Activated CD8-positive, alpha-beta memory T cell treated with anti-CD3 and anti-CD28 coated beads, Interleukin-2, amount 50 U/mL, for 1 hour (primary cell): ENCODE data around the gene LMX1B.
A peak's percentile ranks its signal among the peaks of the same experiment; 100 is the strongest.
"Not testable (repeated sequence)": the region's sequence is repeated elsewhere in the genome, so short reads cannot be mapped to it uniquely, and the experiment has no call there.

ENCODE experiments used
- DNase-seq: peaks from one replicate; pipeline ENCODE4 v3.0.0-alpha.2; 2020; ENCODE audit errors: extremely low read depth

Gene LMX1B

DNA sequence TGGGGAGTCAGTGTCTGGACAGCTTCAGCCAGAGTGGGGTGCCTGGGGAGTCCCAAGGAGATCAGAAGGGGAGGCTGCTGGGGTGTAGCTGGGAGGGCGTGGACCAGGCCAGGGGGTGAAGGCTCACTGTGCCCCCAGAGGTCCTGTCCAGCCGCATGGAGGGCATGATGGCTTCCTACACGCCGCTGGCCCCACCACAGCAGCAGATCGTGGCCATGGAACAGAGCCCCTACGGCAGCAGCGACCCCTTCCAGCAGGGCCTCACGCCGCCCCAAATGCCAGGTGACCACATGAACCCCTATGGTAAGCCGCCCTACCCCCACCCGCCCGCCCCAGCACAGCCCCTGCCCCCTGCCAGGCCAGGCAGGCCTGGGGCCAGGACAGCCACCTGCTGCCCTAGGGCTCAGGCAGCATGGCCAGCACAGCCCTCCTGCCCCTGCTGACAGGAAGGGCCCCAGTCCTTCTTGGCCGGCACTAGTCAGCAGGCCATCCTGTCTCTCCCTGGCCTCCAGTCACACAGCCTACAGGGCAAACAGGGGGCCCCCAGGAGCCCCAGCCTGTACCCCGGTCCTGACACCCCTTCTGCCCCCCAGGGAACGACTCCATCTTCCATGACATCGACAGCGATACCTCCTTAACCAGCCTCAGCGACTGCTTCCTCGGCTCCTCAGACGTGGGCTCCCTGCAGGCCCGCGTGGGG lies 82.1 kb downstream of the LMX1B start:
- DNase-seq, result no peak

DNA sequence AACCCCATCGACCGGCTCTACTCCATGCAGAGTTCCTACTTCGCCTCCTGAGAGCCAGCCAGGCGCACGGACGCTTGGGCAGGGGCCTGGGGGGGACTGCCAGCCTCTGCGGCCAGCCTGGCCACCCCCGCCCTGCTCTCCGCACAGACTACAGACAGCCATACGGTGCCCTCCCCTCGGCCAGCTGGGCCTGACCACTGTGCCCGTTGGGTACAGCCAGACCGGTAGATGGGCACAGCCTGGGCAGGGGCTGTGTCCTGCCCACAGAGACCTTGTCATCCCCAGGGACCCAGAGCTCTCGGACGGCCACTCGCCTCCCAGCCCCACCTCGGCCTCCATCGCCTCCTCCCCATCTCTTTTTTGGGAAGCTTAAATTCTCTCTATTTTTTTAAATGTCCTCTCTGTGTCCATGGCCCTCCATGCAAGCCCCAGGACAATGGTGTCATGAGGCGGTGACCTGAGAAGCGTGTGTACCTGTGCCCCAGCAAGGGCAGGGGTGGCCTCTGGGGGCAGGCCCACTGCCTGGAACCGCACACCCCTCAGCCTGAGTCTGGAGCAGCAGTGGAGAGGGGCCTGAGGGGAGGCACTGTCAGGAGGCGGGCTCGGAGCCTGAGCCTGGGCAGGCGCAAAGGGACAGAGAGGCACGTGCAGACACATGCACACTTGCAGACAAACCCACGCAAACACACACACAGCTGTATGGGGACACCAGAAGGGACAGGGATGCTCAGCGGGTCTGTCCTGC lies 82.8 kb downstream of the LMX1B start:
- no peak for DNase-seq

DNA sequence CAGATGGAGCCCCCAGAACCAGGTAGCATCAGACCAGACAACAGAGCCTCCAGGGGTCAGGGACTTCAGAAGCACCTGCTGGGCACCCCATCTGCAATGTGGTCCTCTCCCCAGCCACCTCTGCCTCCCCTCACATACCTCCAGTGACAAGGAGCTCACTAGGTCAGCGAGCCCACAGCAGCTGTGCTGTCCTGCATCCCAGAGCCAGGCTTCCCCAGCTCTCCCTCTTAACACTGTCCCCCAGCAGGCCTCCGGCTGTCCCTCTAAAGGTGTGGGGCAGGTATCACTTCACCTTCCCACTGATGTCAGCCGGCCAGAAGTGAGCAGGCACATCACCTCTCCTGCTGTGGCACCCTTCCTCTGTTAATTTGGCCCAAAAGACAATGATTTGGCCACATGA lies 83.6 kb downstream of the LMX1B start:
- no peak for DNase-seq

DNA sequence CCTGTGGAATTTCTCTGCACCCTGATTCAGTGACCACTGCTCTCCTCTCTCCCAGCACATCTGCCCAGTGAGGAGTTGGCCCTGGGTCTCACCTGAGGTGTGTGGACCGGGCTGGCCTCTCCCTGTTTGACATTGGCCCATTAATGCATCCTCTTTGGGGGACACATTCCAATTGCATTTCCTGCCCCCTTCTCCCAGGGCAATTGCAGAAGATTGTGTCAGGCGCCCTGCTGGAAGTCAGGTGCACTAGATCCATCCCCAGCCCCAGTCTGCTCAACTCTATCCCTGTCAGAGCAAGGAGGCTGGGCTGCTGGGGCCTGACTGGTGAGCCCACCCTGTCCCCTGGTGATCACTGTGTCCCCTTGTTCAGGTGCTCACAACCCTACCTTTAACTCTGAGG lies 84.5 kb downstream of the LMX1B start:
- DNase-seq, result no peak

DNA sequence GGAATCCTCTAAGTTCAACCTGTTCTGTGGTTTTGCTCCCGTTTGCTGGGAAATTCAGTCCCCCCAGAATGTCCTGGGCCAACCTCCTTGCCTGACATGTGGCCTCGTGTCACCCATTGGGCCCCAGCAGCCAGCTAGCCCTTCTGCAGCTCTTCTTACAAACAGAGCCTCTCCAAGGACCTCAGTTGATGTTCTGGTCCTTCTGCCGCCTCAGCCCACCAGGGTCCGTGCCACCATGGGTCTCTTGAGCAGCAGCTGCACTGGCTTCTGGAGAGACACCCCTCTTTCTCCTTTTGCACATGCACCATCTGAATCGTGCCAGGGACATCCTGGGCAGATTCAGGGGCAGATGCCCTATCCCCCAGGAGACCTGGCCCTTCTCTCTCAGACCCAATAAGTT lies 85.0 kb downstream of the LMX1B start:
- DNase-seq, result no peak

DNA sequence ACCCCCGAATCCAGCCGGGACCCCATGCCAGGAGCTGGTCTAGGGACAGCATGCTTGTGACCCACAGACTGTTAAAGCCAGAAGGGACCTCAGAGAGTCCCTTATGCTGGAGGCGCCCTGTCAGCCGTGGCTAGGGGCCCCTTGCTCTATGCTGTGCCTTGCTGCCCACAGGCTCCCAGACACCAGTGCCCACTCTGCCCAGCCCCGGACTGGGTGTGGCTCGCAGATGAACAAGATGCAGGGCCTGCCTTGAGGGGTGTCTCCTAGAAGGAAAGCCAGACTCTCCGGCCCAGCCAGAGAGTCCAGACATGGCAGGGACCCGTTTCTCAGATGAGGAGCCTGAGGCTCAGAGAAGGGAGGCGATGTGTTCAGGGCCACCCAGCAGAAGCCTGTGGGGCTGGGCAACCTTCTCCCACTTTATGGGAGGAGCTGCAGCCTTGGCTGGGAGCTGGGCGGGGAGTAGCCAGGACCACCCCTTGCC lies 85.7 kb downstream of the LMX1B start:
- DNase-seq, result no peak

DNA sequence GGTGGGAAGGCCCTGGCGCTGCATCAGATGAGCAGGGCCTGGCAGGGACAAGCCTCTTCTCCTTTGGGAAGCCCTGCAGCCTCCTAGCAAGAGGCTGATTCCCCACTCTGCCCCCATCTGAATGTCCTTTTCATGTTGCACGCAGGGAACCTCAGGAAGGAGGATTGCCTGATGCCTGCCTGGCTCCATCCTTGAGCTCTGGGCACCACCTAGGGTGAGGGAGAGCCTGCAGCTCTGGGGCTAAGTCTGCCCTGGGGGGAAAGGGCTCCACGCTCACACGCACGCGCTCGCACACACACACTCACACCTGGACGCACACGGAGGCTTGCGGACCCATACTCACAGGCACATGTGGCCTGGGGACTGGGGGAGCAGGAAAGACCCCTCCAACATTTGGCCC lies 86.6 kb downstream of the LMX1B start:
- DNase-seq, result no peak

DNA sequence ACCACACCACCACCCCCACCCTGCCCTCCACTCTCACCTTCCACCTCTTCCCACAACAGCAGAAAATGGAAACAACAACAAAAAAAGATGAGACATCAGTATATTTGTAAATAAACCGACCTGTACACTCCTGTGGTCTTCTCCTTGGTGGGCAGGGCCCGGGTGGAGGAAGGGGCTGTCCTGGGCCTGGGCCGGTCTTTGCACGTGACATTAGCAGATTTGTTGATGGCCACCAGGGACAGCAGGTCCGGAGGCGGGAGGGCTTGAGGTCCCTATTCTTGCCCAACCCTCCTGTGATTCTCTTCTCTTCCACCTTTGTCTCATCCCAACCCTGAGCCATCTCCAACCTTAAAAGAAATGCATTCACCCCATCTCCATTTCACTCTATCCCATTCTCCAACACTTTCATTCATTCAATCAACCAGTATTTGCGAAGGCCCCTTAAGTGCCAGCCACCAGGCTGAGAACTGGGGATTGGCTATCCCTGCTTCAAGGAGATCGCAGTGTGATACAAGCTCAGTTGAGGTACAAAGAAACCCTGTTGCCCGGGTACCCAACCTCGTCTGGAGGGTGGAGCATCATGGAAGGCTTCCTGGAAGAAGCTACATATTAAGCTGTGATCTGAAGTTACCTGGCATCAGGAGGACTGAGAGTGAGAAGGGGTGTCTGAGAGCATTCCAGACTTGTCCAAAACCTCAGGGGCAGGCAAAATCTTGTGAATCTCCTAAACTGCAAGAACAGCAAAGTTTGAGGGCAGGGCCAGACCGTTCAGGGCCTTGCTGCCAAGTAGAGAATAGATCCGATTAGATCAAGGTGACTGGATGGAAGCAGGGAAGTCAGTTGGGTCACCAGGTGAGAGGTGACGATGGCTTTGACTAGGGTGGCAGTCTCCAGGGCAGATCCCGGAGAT lies 87.4 kb downstream of the LMX1B start:
- no peak for DNase-seq

DNA sequence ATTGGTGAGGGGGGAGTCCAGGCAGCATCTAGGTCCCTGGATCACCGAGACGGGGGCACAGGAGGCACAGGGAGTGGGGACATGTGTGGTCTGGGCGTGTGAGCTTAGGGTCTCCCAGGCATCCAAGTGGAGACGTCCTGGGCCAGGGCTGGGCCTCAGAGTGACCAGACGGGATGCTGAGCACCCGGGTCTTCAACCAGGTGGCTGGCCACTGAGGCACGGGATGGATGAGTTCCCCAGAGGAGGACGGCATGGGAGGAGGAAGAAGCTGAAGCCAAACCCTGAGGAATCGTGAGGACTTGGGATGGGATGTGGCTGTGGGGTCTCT lies 88.0 kb downstream of the LMX1B start:
- DNase-seq, result no peak

DNA sequence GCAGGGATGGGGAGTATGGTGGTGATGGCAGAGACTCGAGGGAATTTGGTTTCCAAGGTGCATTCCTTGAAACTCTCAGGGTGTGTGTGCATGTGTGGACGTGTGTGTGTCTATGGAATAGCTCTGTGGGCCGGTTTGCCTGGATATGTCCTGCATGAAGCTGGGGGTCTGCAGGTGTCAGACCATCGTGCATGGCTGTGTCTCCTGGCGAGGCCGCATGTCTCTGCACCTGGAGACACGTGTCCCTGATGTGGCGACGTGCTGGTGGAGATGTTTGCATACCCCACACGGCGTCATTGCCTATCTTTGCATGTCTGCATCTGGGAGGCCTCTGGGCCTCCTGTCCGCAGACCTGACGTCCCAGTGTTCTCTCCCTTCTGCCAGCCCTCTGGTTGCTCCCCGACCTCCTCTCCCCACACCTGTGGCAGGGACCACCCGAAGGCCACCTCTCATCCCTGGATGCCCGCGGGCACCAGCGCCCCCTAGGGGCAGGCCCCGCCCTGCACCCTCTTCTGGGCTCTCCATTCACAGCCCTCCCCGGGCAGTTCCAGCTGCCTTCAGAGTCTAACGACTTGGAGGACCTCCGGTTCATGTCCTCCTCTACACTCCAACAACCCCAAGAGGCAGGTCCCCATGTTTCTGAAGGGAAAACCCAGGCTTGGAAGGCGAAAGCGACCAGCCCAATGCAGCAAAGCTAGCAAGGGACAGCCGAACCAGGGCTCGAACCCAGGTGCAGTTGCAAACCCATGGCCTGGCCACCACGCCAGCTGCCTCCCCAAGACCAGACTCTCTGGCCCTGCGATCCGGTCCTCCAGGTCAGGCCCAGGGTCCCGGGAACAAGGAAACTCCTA lies 88.6 kb downstream of the LMX1B start:
- DNase-seq, result no peak

DNA sequence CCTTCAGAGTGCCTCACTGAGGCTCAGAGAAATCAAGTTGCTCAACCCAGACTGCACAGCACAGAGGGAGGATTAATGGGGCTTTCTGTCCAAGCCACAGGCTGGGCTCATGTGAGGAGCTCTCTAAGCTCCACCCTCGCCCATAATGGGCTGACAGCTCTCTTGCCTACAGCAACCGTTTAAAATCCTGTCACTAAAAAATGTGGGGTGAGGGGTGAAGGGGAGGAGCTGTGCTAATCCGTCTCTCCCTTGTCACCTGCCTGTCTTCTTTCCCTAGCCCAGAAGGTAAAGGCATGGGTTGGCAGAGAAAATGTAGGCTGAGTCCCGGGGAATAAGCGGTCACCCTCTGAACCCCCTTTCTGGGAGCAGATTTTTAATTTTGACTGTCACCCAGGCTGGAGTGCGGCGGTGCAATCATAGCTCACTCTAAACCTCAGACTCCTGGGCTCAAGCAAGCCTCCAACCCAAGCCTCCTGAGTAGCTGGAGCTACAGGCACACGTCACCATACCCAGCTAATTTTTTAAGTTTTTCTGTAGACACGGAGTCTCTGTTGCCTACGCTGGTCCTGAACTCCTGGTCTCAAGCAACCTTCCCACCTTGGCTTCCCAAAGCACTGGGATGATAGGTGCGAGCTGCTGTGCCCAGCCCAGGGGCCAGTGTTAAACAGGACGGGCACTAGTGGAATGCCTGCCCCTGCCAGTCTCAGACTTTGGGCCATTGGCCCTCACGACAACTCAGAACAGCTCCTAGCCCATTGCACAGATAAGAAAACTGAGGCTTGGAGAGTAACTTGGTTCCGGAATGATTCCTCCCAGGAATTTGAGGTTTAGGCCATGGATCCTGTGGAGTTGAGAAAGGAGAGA lies 89.5 kb downstream of the LMX1B start:
- no peak for DNase-seq

DNA sequence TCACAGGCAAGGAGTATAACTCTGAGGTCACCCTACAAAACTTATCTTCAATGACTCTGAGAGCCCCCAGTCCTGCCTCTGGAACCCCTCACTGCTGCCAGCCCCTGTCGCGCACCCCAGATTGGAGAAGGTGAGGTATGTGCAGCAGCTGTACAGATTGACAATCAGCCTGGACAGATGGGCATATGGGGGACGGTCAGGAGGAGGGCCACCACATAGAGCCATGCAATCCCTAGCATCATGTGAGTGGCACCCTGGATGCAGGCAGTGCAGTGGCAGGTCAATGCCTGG lies 90.1 kb downstream of the LMX1B start:
- DNase-seq, result no peak

DNA sequence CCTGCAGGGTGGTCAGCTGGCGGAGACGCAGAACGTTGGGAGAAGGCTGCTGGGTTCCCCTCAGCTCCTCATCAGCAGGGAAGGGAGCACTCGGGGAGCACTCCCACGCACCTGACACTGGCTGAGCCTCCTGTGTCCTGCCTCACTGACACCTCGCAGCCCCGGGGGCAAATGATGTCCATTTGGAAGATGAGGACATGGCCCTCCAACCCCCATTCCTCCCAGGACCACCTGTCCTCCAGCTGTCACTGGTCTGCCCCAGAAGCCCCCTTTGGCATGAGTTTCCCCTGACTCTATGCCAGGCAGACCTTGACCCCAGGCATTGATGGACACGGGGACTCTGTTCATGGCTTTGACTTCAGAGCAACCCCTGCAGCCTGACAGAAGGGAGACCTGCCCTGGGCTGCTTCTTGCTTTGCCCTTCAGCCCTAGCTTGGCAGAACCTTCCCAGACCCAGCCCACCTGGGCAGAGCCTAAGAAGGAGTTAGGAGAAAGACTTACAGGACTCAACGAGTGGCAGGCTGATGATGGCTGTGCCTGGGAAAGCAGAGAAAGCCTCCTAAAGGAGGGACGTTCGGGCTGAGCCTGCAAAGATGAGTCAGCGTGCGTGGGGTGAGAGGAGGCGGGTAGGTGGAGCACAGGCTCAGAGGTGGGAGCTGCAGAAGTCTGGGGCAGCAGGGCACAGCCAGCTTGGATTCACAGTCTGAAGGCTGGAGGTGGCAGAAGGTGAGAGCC lies 90.6 kb downstream of the LMX1B start:
- DNase-seq, result no peak

DNA sequence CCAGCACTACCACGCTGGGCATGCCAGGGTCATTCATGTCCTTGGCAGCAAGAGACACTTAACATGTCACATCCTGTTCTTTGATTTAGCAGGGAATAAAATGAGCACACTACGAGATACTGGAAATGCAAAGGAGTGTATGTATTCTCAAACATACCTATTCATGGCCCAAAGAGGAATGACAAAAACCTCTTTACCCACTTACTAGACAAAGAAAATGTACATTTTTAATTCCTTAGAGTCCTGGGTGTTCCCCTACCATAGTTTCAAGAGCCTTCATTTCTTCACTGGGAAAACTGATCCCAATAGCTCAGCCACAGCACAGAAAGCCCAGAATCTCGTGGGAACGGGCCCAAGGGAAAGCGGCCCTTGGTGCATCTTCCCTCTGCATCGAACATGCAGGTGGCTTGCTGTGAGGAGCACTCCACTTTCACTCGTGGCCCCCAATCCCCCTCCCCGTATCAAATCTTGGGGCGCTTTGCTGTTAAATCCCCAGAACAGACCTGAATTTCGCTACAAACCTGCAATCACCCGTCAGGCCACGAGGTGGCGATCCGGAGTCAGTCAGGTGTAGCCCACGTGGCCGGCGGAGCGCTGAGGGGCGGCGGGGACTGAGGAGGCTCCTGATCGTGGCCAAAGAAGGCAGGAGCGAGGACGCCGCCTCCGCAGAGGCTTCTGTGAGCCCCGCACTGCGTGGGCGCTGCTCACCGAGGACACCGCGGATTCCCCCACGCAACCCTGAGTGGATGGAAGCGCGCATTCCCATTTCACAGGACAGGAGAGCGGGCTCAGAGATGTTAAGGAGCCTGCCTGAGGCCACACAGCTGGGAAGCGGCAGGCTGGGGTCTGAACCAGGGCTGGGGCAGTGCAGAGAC lies 91.4 kb downstream of the LMX1B start:
- DNase-seq, result peak; percentile 54

DNA sequence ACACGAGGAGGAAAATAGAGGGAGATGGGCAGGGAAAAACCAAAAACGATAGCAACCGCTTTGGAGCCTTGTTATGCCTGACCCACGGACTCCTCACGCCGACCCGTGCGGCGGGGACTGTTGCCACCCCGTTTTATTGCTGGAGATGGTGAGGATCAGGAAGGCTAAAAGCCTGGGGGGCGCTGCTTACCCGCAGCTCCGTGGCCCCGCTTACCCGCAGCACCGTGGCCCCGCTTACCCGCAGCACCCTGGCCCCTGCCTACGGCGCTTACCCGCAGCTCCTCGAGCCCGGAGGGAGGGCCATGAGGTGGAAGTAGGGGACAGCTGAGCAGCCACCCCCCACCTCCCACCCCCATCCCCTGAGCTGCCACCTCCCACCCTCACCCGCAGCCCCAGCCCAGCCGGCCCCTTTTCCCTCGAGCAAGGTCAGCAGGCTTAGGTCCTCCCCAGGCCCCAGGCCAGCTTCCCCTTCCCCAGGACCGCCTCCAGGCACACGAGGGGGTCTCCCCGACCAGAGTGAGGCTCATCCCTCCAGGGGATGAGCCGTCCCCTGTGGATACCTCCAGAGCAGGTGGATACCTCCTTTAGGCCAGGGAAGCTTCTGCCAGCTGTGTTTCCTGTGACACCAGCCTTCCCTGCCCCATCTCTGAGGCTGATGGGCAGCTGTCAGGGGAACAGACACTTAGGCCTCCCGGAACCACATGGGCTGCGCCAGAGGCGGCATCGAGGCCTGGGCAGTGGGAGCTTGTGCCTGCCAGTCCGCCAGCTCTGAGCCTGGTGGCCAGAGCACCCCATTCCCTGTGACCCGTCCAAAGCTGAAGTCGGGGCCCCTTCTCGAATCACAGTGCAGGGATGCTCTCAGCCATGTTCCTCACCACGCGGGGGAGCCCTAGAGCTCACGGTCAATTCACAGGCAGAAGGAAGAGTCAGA lies 92.3 kb downstream of the LMX1B start:
- DNase-seq, result peak; percentile 48

DNA sequence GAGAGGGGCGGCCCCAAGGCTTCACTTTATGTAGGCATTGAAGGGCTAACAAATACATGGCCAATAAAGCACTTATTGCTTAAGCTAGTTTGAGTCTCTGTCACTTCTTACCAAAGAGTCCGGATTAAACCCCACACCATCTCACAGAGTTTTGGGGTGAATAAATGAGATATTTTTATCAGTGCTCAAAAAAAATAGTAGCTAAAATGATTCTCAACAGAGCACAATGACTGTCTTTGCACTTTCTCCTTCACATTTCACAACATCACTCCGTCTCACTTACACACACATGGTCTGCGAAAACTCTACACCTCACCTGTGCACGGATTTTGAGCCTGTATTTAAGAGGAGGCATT lies 92.9 kb downstream of the LMX1B start:
- no peak for DNase-seq

DNA sequence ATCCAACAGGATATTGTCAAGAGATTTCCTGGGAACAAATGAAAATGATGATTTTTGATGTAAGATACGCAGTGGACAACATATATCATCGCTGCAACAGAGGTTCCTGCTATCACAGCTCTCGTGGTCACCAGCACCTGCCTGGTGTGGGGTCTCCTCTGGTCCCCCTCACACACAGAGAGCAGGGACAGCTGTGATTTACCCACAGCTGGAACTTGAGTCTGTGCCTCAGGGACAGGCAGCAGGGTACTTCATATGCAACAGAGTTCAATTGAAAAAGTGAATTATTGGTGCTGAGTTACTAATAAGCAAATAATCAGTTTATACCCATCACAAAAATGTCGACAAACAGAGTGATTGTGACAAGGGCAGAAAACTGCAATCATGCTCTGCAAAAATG lies 93.4 kb downstream of the LMX1B start:
- DNase-seq, result no peak

DNA sequence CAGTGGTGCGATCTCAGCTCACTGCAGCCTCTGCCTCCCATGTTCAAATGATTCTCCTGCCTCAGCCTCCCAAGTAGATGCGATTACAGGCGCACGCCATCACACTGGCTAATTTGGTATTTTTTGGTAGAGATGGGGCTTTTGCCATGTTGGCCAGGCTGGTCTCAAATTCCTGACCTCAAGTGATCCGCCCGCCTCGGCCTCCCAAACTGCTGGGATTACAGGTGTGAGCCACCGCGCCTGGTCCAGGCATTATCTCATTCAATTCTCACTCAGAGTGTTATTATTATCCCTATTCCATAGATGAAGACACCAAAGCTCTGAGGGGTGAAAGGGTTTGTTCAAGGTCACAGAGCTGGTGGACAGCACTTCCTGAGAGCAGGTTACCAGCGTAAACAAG lies 94.0 kb downstream of the LMX1B start:
- DNase-seq, result not testable (repeated sequence)
